DLD1 (cell line): ENCODE measurements around the gene DACH1.
"Not testable (repeated sequence)": the region's sequence is repeated elsewhere in the genome, so short reads cannot be mapped to it uniquely, and the experiment has no call there.

ENCODE experiments used
- in situ Hi-C: cut with HindIII; loops from 2 replicates; pipeline ENCODE4 v1.10.0; 2017; ENCODE audit warnings: low sequenced_read_pairs

Gene DACH1

DNA sequence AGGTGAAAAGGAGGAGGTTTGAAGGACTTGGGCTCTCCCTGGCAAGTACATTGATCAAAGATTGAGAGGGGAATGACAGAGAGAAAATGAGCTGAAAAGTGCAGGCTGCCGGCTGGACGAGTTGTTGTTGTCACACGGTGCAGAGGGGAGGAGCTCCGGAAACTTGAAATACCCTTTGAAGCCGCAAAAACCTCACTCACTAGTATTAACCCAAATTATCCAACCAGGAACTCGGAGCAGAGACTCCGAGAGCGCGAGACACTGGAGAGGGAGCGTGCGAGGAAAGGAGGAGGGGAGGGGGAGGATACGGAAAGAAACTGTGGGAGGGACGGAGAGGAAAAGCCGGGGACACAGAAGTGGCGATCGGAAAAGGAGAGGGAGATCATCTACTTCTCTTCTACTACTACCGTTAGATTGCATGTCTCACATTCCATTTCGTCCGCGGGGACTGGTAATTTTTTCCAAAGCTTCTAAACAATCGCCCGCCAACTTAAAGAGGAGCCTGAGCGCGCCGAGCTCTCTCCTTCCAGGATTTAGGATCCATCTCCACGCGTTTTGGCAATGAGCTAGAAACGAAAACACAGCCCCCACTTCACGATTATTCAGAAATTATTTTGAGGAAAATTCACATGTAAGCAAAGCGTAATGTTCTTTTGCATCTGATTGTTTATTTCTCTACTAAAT, at the start of gene DACH1:
DACH1 (minus strand) TSS at position 74 of the 684 bp plus-strand sequence.
- in situ Hi-C loops, result no loop called here

DNA sequence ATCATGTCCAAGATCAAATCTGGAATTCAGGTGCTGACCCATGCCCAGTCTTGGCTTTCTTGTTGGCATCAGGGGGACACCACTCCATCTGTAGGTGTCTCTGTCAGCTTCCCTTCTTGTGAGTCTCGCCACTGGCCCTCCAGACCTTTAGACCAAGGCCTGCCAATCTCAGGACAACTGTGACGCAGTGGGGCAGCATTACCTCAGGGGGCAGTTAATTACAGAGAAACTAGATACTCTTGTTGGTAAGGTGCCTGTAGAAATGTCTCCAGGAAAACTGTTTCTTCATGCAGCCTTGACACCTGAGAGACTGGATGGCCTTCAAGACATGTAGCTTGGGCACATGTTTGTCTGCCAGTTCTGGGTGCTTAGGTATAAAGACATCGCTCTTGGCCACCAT, 46.7 kb upstream of the DACH1 start:
- in situ Hi-C loops, result no loop called here

DNA sequence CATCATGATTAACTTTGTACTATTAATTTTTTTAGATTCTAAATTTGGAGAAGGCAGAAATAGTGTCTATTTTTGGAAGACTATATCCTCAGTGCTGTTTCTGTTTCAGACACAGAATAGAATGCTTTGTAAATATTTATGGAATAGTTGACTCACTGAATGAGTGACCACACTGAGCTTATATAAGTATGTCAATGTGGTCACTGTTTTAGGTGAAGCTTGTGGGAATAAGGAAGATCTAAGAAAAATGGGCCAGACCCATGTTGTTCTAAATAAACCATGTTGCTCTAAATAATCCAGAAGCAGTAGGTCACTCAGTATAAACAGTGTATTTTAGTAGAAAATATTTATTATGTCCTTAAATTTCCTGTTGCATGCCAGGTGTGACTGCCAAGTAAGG, 45.5 kb upstream of the DACH1 start:
- in situ Hi-C loops, result no loop called here

DNA sequence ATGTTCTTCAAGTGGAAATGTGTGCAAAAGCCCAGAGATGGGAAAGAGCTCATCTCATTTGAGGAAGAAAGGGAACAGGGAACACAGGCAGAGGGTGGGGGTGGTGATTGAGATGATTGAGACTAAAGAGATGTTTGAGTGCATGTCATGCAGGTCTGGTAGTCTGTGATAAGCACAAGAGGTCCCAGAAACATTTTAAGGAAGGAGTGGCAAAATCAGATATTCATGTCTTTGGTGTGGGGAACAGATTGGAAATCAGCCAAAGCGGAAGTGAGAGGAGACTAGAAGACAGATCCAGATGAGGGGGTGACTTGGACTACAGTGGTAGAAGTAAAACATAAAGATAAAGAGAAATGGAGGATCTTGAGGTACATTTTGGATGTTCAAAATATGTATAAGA, 39.4 kb upstream of the DACH1 start:
- in situ Hi-C loops, result no loop called here

DNA sequence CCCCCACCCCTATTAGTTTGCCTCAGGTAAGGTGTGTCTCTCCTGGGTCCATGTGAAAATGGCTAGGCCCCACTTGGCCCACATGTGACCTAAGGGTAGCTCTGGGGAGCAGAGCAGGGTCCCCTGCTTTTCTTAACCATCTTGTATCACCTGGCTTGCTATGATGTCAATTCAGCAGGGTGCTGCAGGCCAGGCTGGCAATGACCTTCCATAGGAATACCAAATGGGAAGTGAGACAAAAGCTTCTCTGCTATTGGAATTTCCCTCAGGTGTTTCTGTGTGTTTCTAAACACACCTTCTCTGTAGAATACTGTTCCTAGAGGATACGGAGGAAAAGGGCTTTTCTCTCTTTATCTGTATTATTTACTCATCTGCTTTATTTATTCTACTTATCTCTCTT, 35.7 kb upstream of the DACH1 start:
- in situ Hi-C loops, result no loop called here

DNA sequence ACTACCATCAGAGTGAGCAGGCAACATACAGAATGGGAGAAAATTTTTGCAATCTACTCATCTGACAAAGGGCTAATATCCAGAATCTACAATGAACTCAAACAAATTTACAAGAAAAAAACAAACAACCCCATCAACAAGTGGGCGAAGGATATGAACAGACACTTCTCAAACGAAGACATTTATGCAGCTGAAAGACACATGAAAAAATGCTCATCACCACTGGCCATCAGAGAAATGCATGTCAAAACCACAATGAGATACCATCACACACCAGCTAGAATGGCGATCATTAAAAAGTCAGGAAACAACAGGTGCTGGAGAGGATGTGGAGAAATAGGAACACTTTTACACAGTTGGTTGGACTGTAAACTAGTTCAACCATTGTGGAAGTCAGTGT, 26.5 kb upstream of the DACH1 start:
- in situ Hi-C loops, result not testable (repeated sequence)

DNA sequence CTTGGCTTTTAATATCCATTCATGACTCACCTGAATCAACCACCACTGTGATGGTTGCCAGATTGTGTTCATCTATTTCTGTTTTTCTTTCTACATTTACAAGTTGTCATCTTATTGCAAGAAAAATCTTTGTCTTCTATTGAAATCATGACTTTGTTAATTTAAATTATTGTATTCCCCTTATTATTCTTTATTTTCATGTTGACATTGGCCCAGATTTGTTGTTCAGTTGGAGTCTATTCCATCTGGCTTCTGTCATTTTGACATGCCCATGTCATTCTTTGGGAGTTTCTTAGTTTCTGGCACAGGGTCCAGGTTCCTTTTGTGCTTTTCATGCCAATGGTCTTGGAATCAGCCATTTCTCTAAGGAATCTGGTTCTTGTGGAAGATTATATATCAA, 19.9 kb upstream of the DACH1 start:
- in situ Hi-C loops, result no loop called here

DNA sequence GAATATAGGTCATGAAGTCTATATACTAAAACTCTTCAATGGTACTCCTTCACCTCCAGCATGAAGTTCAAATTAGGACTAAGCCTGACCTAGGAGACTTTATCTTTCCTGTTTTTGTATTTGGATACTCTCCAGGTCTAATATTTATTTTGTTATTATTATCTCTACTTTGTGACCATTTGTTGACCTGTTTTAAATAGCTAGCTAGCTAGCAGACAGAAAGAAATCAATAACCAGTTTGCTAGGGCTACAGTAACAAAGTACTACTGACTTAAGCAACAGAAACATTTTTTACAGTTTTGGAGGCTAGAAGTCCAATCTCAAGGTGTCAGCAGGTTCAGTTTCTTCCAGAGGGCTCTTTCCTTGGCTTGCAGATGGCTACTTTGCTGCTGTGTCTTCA, 15.1 kb upstream of the DACH1 start:
- in situ Hi-C loops, result no loop called here

DNA sequence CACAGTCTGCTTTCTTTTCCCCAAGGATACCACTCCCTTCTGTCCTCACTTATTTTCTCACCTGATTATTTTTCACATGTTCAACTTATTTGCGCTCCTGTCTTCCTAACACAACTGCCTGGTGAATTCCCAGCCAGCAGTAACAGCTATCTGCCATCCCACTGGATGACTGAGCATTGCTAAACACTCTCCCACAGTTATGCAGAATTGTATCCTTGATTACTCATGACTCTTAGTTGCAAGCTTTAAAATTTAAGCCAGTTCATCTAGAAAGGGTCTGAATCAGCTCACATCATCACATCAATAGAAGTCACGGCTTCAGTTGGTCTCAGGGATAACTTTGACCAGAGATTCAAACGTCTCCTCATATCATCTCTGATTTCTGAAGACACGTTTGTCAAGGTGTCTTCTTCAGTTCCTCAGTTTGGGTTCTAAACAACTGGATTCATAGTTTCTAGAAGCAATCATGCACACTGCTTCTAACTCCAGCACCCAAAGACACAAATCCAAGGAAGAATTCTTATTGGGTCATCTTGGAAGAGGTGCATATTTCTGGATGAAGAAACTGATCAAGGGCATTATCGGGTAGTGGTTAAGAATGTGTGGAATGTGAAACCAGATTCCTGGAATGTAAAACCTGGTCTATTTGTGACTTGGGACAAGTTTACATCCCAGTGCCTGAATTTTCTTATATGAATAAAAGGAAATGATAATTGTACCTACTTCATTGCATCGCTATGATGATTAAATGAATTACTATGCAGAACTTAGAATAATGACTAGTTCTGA, 13.9 kb upstream of the DACH1 start:
- in situ Hi-C loops, result no loop called here

DNA sequence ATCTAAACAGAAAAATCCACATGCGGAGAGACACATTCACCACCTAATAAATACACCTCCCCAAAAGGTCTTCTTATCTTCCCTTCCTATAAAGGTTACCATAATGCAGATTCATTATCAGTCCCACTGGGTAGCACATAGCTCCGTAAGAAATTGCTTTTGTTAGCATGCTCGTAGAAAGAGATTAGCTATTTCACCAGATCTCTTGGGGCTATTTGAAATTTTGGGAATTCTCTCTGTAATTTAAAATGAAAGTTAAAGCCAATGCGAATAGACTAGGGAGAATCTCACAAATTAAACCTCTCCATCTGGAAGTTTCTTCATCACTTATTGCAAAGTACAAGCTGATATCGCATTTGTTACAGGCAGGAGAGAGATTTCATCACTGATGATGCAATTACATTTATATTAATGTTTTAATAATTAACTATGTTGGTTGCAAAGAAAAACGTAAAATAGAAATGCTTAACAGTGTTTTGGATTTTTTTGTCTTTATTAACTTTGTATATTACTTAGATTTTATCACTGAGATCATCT, 12.9 kb upstream of the DACH1 start:
- in situ Hi-C loops, result no loop called here

DNA sequence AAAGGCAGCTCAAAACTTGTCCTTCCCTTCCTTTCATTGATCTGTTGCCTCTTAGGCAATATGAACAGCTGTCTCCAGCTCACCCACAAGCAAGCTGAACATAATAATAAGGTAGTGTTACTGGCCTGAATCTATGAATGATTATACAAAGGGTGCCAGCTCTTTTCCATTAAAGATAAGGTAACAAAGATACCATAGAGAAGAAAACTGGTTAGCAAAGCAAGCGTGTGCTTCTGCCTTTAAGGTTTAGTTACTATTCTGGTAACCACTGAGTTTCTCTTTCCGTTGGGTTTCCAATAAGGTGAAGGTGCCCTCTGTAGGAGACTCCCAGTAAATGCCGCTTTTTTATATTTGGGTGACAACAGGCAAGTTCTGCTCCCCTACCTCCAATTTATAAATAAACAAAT, 12.1 kb upstream of the DACH1 start:
- in situ Hi-C loops, result no loop called here

DNA sequence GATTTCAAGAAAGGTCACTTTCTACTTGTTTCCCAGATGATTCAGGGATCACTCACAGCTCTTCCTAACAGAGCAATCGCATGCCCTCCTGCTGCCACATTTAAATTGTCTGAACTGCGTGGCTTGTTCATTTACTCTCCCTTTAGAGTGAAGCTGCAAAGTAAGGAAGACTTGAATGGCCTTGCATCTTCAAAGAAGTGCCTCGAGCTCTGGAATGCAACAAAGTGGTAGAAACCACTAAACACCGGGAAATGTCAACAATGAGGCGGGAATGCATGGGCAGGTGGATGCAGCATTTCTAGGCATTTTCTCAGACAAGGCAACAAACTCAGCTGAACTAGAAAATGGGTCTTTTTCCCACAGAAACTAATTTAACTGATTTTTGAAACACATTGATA, 10.3 kb upstream of the DACH1 start:
- in situ Hi-C loops, result no loop called here

DNA sequence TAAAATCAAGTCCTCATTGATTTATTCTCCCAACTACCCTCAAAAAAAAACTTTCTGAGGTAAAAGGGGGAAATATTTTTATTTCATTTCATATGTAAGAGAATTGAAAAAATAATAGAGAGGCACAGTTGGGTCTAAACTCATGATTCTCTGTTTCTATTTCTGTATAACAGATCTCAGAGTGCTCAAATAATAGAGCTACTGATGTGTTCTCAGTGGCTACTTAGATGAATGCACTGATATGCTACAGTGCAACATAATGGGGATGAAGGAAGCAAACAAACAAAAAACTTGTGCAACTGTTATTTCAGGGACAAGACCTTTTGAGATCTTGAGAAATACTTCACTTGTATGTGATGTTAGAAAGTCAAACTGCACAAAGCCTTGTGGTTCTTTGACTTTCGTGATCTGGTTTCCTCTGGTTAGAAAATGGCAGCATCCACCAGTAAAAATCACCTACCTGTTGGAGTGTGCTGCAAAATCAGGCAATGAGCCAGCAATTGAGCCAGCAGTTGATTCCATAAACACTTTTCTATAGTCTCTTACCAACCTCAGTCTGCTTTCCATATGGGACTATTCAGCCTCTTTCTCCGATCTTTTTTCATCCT, 9.7 kb upstream of the DACH1 start:
- in situ Hi-C loops, result no loop called here

DNA sequence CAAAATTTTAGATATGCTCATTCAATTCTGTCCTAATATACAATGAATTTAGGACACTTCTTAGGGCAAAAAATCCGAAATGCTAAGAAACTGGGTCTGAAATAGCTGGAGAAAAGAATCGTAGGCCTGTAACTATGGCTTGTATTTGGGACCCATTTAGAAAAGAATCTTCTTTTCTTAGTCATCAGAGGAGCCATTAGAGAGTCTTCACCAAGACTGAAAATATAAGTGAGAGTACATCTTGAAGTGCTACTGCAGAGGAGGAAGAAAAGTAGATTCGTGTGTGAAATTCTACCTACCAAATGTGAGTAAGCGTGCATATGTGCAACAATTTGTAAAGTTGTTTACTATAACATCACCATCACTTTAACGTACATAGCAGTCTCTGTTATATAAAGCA, 8.8 kb upstream of the DACH1 start:
- in situ Hi-C loops, result no loop called here

DNA sequence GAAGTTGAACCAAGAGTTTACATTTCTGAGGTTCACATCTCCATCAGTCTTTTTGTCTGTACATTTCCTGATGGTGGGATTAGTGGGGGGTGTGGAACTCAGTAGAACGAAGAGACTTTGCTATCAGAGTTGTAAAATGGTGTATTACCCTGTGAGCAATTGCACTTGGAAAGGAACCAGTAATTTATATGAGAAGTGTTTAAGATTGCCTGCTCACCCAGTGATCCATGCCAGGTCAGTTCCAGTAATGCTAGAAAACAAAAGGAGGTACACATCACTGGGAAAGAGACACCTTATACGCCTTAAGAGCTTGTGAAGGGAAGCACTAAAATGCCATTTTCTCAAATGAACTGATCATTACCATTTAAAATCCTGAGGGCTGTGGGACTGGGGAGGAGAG, 7.5 kb upstream of the DACH1 start:
- in situ Hi-C loops, result no loop called here

DNA sequence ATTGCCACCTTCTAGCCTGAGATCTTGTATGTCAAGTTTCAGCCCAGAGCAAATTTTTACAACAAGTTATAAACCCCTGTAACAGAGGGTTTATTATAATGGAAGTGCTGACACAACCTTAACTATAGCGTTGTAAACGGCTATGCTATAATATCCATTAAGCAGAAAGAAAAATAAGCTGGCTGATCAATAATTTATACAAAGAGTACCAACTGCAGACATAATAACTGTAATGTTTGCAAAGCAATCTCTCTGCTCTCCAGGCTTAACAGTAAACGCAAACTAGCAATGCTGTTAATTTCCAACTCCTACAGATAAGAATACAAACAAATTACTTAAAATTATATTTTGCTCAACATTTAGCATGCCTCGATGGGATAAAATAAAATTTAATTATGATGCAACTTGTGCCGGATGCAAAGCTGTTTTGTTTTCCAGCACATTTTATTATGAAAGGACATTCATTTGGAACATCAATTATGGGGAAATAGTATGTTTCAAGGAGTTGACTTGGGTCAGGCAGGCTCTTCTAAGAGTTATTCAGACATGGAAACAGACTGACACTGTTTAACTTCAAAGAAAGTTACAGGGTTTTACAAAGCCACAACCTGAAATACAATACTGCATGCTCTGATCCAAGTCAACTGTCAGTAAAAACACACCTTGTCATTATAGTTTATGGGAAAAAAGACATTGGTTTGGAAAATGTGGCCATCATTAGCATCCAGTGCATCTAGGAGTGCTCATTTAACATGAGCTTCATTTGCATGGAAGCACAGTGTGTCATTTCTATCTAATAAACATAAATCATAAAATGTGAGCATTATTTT, 6.6 kb upstream of the DACH1 start:
- in situ Hi-C loops, result no loop called here

DNA sequence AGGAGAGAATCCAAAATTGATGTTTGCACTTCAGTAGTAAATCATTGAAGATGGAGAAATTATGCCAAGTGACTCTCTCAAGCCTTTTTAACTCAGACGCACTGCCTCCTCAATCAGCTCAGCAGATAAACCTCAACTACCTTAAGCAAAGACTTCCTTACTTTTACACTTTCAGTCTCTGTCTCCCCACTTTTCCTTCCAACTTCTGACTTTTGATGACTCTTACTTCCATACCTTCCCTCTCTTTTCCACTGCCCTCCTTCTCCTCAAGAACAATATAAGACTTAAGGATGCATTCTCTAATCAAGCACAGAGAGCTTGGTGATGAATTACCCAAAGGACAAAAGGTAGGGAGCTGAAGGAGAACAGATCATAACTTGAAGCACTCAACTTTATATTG, 4.8 kb upstream of the DACH1 start:
- in situ Hi-C loops, result no loop called here

DNA sequence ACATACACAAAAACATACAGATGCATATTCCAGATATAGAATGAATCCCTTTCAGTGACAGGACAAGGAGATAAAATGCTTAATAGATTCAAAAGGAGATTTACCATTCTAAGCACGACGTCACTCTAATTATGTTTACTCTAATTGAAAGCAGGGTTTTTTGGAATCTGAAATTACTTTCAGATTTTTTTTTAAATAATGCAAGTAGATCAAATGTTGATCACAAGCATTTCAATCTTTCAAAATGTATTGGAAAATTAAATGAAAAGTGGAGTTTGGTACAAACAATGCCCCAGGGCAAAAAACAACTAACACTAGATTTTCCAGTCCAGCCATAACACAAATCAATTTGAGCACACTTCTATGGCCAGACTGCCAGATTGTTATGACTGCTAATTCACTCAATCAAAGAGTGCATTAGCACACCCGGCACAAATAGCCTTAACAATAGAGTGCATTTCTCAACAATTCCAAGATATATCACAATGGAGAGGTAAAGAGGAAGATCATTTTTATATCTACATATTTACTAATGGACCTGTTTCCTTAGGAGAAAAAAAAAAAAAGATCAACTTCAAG, 4.3 kb upstream of the DACH1 start:
- in situ Hi-C loops, result no loop called here

DNA sequence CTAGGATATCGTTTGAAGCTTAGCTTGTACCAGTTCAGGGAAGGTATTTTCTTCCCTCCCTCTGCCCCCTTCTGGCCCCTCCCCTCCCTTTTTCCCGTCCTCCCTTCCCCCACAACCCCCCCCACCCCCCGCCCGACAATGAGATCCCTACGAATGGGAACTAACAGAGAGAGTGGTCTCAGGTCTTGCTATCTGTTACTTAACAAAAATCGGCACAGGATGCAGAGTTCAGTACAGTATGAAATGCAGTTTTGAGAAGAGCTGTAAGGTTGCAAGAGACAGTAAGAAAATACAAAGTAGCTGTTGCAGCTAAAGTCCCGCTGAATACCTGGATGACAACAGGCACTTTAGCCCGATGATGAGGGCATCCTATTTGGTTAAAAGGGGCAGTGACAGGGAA, 3.1 kb upstream of the DACH1 start:
- in situ Hi-C loops, result no loop called here

DNA sequence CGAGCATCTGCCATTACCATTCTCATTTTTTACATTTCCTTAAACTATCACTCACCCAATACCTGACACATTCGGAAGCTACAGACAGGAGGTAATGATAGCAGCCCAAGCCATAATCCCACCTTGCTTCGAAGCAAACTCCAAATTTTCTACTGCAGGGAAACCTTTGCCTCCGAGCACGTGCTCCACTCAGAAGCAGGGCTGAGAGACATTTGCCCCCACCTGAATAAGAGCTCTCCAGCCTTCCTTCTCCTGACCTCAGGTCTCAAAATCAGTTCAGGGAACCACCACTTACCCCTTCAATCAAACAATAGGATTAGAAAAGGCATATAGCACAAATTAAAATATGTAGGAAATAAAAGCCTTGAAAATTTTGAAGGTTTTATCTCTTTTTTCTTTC, 2.3 kb upstream of the DACH1 start:
- in situ Hi-C loops, result no loop called here
